Ishikawa (cell line): ENCODE measurements around the gene POT1.

Source experiments
- EP300 ChIP-seq: IDR thresholded peaks from 2 replicates; pipeline ENCODE4 v1.6.1; 2012; ENCODE audit warnings: borderline replicate concordance
- FOXM1 ChIP-seq: IDR thresholded peaks from 2 replicates; pipeline ENCODE4 v1.6.1; 2012; ENCODE audit warnings: low read depth, borderline replicate concordance
- NFIC ChIP-seq: IDR thresholded peaks from 2 replicates; pipeline ENCODE4 v1.6.1; 2012
- RAD21 ChIP-seq: IDR thresholded peaks from 2 replicates; pipeline ENCODE4 v1.6.1; 2012; ENCODE audit warnings: low read depth
- REST ChIP-seq: IDR thresholded peaks from 2 replicates; pipeline ENCODE4 v1.6.1; 2012; ENCODE audit warnings: low read depth, mild to moderate bottlenecking
- TCF12 ChIP-seq: IDR thresholded peaks from 2 replicates; pipeline ENCODE4 v1.6.1; 2012; ENCODE audit warnings: low read depth
- TEAD4 ChIP-seq: IDR thresholded peaks from 2 replicates; pipeline ENCODE4 v1.6.1; 2012
- YY1 ChIP-seq: IDR thresholded peaks from 2 replicates; pipeline ENCODE4 v1.6.1; 2012; ENCODE audit warnings: low read depth

DNA sequence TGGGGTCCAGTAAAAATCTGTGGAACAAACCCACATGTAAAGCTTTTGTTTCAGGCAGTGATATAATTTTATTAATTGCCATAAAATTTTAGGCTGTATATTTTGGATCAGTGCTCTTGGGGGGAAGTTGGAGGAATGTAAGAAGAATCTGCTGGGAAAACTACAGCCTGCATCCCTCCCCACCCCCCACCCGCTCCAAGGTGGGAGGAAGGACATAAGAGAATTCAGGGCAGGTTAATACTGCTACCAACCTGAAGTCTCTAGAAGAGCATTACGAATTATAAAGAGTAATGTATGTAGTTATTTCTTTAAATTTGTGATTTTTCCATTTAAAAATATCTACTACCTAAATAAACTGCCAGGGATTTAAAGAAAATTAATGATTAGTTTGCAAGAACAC is 116.9 kb downstream of the POT1 start:
- no peak for TF ChIP-seq NFIC
- TF ChIP-seq EP300, result no peak
- TF ChIP-seq RAD21, result no peak
- TF ChIP-seq YY1, result no peak
- TF ChIP-seq FOXM1, result no peak
- no peak for TF ChIP-seq REST
- TF ChIP-seq TCF12, result no peak
- no peak for TF ChIP-seq TEAD4
